ENCODE data around the gene PCGF3. TPM values are rescaled to one million over a fixed set of nuclear protein-coding genes. Genes with fewer than 3 reads are reported as not detected.

PCGF3 gene
- total and polyA plus RNA-seq, 10 of the 15 experiments (the other 5 are each of a cell fraction or from before 2014, with no cell fraction given): 2.2 to 43.8 (median 15.9) TPM

GRCh38 chr4:808860-809570 lies 103.4 kb downstream of the PCGF3 start:
- H2AFZ ChIP-seq (ENCODE audit: control insufficient read depth, low read depth, low read length): no peak overlapping the region
- ATAC-seq: no peak
- in situ Hi-C loops (cut with MboI) (no loop called here), intact Hi-C loops (cut with micrococcal nuclease; ENCODE audit: unreplicated experiment) (no loop called here)
- no peaks in the 10 kb centered on the region for H3K36me3 ChIP-seq (ENCODE audit: control insufficient read depth in 2 of 2, insufficient read depth in 2 of 2, low read length in 1 of 2)
- H4K20me1 ChIP-seq (ENCODE audit: control insufficient read depth, insufficient read depth): no peaks in the 10 kb centered on the region
- no peaks in the 10 kb centered on the region for H3K27me3 ChIP-seq (replicated peaks in 1 of 2; ENCODE audit: control insufficient read depth in 2 of 2, insufficient read depth in 2 of 2, low read length in 1 of 2)
- CTCF ChIA-PET: no interaction called here
- 71% methylated on average over 30 of the region's 30 CpGs for WGBS (ENCODE audit: insufficient coverage, insufficient replicate concordance, low lambda C conversion rate, missing lambda C conversion rate)
- H3K27ac ChIP-seq (ENCODE audit: control insufficient read depth, insufficient read depth): no peak overlapping the region
- TF ChIP-seq MLLT1 (IDR thresholded peaks at IDR 0.05): no peak
- TF ChIP-seq CUX1 (IDR thresholded peaks at IDR 0.05; ENCODE audit: insufficient replicate concordance, low read depth, low read length): no peak
- no peak for TF ChIP-seq MTA2 (IDR thresholded peaks at IDR 0.05; ENCODE audit: low read depth)
- TF ChIP-seq SP1 (IDR thresholded peaks at IDR 0.05; ENCODE audit: low read depth, low read length): no peak
- no peak for TF ChIP-seq HDAC2 (IDR thresholded peaks at IDR 0.05)
- no peak for TF ChIP-seq TCF3 (IDR thresholded peaks at IDR 0.05; ENCODE audit: borderline replicate concordance, insufficient read depth, low read depth, low read length)
- no peak for TF ChIP-seq RUNX3 (IDR thresholded peaks at IDR 0.05; ENCODE audit: low read length)
- no peak for TF ChIP-seq RAD21 (IDR thresholded peaks at IDR 0.05; ENCODE audit: insufficient read depth, low read depth, low read length)
- H3K4me1 ChIP-seq (ENCODE audit: control insufficient read depth, insufficient read depth, low read length): no peaks in the 10 kb centered on the region
- POLR2A ChIA-PET: no interaction called here
- DNase-seq (ENCODE audit: low read depth, low spot score): no peak
- H3K9me3 ChIP-seq (replicated peaks; ENCODE audit: control insufficient read depth, insufficient read depth, low read length): no peaks in the 10 kb centered on the region
- no peak overlapping the region for H3K4me3 ChIP-seq
- no peak overlapping the region for H3K4me2 ChIP-seq (ENCODE audit: control insufficient read depth, insufficient read depth)
- H3K79me2 ChIP-seq (ENCODE audit: control insufficient read depth, insufficient read depth, low read length): no peaks in the 10 kb centered on the region
- SMC1A ChIA-PET (ENCODE audit: uncharacterized antibody, unreplicated experiment): no interaction called here
- H3K9ac ChIP-seq (ENCODE audit: control insufficient read depth, insufficient read depth, low read length): no peak overlapping the region
- RAD21 ChIA-PET (ENCODE audit: unreplicated experiment): no interaction called here
- no TSS peak for BruUV-seq (replicated peaks)
- no peak for FAIRE-seq

Measured in GM12878 (cell line).